CD4-positive, alpha-beta T cell treated with Interleukin-1 beta for 1 hour (primary cell): Measurements from ENCODE around the gene PDX1.

Experiments
- DNase-seq, 2 donors: peaks; one replicate each; pipeline ENCODE4 v3.0.0-alpha.2; 2020 to 2022

PDX1 gene

GRCh38 chr13:27919934-27920676 is at the start of gene PDX1:
Gene PDX1, plus strand, starts transcription at chr13:27920000. Its CDS starts 139 bp downstream, at chr13:27920139.
- DNase-seq = no peak

DNA sequence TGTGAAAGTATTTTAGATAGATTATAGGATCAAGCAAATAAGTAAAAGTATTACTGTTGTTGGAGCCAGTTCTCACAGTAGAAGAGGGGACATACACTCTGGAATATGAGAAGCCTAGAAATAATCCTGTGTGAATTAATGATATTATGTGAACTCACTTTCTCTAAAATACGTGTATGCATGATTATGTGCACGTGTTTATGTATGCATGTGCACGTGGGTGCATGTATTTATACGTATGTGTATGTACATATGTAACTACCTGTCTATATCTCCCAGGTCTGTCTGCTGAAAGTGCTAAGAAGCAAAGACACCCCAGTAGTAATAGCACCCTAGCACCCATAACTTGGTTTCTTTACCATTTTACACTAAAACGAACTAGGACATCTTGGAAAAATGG is 41.5 kb upstream of the PDX1 start:
- DNase-seq = no peak

DNA sequence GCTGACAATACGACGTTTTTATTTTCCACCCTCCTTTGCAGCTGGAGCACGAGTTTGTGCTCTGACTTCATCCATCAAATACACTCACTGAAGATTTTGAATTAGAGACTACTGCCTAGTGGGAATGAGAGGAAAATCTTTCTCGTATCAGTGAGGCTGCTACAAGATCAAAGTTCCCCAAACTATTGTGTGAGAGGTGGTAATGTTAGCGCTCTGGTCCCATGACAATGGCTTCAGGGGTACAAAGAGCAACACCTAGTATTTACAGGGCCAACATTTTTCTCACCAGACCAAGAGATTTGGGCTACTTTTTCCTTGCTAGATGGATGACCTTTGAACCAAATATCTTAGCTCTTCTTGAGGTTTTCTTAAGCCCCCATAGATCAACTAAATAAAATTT is 30.3 kb upstream of the PDX1 start:
- no peak for DNase-seq

GRCh38 chr13:27896726-27897125 is 23.1 kb upstream of the PDX1 start:
- DNase-seq = no peak

DNA sequence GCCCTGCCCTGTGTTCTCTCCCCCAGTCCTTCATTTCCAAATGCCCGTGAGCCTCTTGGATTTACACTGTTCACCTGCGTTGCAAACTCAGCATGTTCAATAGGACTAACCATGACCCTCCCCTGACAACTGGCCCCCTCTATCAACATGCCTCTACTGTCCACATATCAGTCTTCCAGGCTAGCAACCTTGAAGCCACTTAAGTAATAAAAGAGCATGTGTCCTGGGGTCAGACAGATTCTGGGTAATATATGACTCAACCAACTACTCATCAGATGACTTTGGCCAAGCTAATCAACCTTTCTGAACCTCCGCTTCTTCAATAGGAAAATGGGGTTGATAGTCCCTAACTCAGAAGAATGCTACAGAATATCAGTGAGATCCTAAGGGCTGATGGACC is 15.1 kb upstream of the PDX1 start:
- DNase-seq = no peak

DNA sequence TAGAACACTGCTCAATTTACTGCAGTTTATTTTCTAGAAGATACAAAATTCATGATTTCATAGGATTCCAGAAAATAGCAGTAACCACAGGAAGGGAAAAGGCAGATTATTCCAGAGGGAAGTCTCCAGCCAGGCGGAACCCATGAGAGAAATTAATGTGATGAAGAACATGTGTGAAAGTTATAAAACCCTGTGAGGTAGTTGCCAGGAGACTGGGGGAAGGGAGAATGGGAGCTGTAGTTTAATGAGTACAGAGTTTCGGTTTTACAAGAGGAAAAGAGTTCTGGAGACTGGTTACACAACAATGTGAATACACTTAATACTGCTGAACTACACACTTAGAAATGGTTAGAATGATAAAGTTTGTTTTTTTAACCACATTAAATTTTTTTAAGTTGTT is 14.2 kb upstream of the PDX1 start:
- no peak for DNase-seq

- no peak for DNase-seq
Observed at GRCh38 chr13:27907121-27907787, 12.5 kb upstream of the PDX1 start.

GRCh38 chr13:27909378-27909777 is 10.4 kb upstream of the PDX1 start:
- no peak for DNase-seq

DNA sequence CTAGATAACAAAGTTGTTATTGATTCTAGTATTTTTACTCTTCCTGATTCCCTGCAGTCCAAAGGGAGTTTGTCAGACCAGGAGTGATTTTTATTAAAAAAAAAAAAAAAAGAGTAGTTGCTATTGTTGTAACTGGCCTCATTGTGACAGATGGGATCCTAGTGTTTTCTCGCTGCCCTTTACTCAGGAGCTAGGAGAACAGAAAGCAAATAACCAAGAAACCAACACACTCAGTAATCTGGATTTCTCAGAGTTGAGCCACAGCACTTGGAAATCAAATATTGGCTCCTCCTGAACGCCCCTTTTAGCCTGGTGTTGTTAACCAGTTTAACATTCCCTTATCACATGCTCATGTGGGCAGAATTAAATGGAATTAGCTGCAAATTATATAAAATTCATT is 8.3 kb upstream of the PDX1 start:
- DNase-seq = no peak

DNA sequence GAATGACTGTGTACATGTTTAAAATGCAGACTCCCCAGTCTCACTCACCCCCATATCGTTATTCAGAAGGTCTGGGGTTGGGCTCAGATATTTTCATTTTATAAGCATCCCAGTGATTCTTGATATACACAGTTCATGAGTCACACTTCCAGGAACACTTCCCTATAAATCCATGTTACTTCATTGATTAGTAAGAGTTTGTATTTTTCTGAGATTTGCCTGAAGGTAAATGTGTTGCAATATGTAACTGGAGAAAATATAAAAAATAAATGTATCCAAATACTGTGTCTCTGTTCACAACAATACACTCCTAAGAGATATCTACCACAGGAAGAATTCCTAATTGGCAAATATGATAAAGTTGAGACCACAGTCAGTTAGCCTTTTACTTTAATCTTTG is 6.6 kb upstream of the PDX1 start:
- DNase-seq = no peak

DNA sequence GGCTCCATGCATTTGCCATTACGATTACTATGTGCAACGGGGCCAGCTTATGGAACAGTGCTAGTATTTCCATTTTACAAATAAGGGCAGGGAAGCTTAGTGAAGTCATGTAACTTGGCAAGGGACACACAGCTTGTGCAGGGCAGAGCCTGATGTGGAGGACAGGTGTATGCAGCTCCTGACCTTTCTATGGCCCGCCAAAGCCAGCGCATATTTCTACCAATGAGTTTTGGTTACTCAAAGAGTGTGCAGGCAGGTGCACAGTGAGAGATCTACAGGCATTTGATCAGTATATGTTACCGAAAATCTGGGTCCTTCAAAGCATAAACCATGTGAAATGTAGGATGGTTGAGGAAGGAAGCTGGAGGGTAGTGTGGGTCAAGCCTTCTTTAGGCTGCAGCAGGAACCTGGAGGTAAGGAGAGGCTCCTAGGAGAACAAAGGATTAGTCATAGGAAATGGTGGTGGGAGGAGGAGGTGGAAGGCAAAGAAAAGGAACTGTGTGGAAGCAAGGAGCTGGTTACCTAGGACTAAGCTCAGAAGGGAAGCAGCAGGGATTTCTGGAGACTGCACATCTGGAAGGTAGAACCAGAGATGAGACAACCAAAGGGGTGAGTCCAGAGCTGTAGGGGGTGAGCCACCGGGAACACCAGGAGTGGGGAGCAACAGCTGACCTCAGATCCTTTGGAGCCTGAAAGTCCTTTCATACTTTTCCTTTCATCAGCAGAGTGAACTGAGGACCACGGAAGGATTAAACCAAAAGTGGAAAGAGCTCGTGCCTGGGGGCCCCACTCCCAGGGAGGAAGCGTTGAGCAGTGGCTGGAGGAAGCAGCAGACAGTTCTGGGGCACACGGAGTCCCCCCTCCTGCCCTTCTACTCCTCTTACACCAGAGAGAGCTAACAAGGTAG is 4.2 kb upstream of the PDX1 start:
- no peak for DNase-seq

- DNase-seq = no peak
Observed at GRCh38 chr13:27917121-27917947, 2.5 kb upstream of the PDX1 start.

GRCh38 chr13:27918041-27918917 is 1.5 kb upstream of the PDX1 start:
- no peak for DNase-seq

DNA sequence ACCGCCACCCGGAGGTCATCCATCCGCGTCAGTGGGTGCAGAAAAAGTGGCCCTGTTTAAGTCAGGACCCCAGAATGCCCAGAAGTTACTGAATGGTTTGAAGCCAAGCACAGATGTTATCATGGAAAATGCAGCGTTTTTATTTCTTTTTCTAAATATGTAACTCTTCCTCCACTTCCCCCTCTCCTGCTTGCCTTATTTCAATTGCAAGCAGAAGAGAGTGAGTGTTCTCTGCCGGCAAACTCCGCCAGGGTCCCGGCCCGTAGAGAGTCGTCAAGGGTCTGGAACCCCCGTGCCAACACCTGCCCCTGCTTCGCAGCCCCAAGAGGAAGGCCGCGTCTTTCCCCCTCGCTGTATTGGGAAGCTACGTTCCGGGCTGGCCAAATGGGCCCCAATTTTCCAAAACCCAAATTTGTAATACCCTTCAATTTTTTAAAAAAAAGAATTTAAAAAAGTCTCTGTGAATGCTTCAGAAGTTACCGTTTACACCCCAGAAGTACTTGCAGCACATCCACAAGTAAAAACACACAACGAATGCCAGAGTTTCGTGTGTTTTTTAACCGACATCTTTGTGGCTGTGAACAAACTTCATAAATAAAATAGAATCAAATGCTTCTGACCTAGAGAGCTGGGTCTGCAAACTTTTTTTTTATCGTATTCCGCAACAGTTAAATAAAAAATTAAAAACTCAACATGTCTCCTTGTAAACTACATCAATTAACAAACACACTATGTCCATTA is 712 bp upstream of the PDX1 start:
- no peak for DNase-seq

- DNase-seq = peak in 1 of 2 donors; percentile 14
Observed at GRCh38 chr13:27919659-27919933, 204 bp upstream of the PDX1 start.

GRCh38 chr13:27920677-27921420 is 1.0 kb downstream of the PDX1 start:
- no peak for DNase-seq

- DNase-seq = no peak
Observed at GRCh38 chr13:27921421-27921960, 1.7 kb downstream of the PDX1 start.

DNA sequence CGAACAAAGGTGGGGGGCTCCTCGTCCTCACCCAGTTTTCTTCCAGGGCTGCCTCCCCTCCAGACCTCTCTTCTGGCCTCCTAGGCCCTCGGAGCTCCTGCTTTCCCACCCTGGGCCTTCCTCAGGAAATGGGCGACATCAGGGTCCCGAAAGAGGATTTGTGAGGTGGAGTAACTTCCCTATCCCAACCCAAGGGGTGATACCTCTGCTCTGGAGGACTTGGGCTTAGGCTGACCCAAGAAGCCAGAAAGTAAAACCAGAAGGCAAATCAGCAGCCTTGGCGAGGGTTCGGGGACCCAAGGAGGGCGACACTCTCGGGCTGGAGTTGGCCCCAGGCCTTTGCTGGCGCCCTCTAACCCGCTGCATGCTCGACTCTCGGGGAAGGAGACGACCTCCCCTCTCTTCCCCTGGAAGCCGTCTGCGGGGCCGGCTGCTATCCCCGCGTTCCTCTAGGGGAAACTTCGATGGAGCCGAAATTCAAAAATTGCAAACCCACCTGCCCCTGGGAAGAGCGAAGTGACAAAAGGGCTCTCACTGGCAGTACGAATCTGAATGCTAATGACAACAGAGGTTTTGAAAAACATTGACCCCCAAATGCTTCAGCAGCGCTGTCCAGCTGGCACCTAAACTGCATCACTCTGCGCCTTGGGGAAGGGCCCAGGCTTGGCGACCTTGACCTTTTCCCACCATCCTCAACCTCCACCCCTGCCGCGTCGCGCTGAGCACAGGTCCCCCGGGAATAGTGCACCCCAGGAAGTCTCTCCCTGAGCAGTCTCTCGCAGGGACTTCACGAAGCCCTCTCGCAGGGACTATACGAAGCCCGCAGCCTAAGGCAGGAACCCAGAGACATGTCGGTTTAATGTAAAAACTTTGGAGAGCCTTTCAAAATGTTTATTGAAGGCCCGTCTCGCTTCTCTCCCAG is 2.4 kb downstream of the PDX1 start:
- DNase-seq = no peak
